Neutrophil (primary cell): Measurements from ENCODE around the gene ZDHHC14.

Experiments
- H3K27ac ChIP-seq: fragments of 200-600 bp; sonication (generic); 2 replicates; pipeline ENCODE4 v1.5.1; 2016; ENCODE audit warnings: mild to moderate bottlenecking, moderate library complexity
- H3K27me3 ChIP-seq: fragments of 200-600 bp; sonication (generic); 2 replicates; pipeline ENCODE4 v1.6.0; 2016; ENCODE audit warnings: mild to moderate bottlenecking
- H3K36me3 ChIP-seq: fragments of 200-600 bp; sonication (generic); 2 replicates; pipeline ENCODE4 v1.5.1; 2017
- H3K4me1 ChIP-seq, 2 experiments: fragments of 200-600 bp in 1 of 2; sonication (generic) in 1 of 2; 1 replicate in 1 of 2; 2 replicates in 1 of 2; pipeline versions ENCODE4 v1.5.1 to v1.6.1; 2013 to 2016; ENCODE audit warnings: low read depth in 1 of 2, low read length in 1 of 2, mild to moderate bottlenecking in 1 of 2, moderate library complexity in 1 of 2; ENCODE audit not compliant: control insufficient read depth in 1 of 2, insufficient read depth in 1 of 2
- H3K4me3 ChIP-seq, 2 experiments: fragments of 200-600 bp in 1 of 2; sonication (generic) in 1 of 2; 1 replicate in 1 of 2; 2 replicates in 1 of 2; pipeline ENCODE4 v1.5.1; 2013 to 2016; ENCODE audit warnings: low read depth in 1 of 2, low read length in 1 of 2, mild to moderate bottlenecking in 1 of 2, moderate library complexity in 1 of 2
- H3K9me3 ChIP-seq: fragments of 200-600 bp; sonication (generic); 2 replicates; pipeline ENCODE4 v1.5.1; 2016
- CTCF ChIP-seq: fragments of 200-600 bp; sonication (generic); IDR thresholded peaks from 2 replicates; pipeline ENCODE4 v1.5.1; 2016; ENCODE audit warnings: antibody characterized with exemption

ZDHHC14 gene

GRCh38 chr6:157481865-157482249 lies 100.9 kb downstream of the ZDHHC14 start:
- no peak overlapping the region for H3K27ac ChIP-seq
- H3K4me1 ChIP-seq = no peaks in the 10 kb centered on the region
- H3K27me3 ChIP-seq = no peaks in the 10 kb centered on the region
- TF ChIP-seq CTCF = no peak
- no peak overlapping the region for H3K4me3 ChIP-seq
- H3K9me3 ChIP-seq = no peaks in the 10 kb centered on the region
- H3K36me3 ChIP-seq = no peaks in the 10 kb centered on the region

- Histone ChIP-seq H3K4me3 (no peak overlapping the region), H3K36me3 (no peaks in the 10 kb centered on the region), H3K4me1 (no peaks in the 10 kb centered on the region), H3K27me3 (peaks cover 8% of the 10 kb centered on the region), H3K27ac (no peak overlapping the region), H3K9me3 (no peaks in the 10 kb centered on the region)
- no peak for TF ChIP-seq CTCF
Observed at GRCh38 chr6:157483770-157484169, 102.8 kb downstream of the ZDHHC14 start.

GRCh38 chr6:157484181-157484580 lies 103.2 kb downstream of the ZDHHC14 start:
- no peak for TF ChIP-seq CTCF
- Histone ChIP-seq H3K27me3 (peaks cover 12% of the 10 kb centered on the region), H3K4me3 (no peak overlapping the region), H3K4me1 (no peaks in the 10 kb centered on the region), H3K27ac (no peak overlapping the region), H3K36me3 (no peaks in the 10 kb centered on the region), H3K9me3 (no peaks in the 10 kb centered on the region)

GRCh38 chr6:157486572-157486971 lies 105.6 kb downstream of the ZDHHC14 start:
- Histone ChIP-seq H3K4me3 (no peak overlapping the region), H3K9me3 (no peaks in the 10 kb centered on the region), H3K27ac (no peak overlapping the region), H3K27me3 (peaks cover 33% of the 10 kb centered on the region), H3K36me3 (no peaks in the 10 kb centered on the region), H3K4me1 (no peaks in the 10 kb centered on the region)
- TF ChIP-seq CTCF = no peak

- no peak overlapping the region for H3K27ac ChIP-seq
- no peaks in the 10 kb centered on the region for H3K36me3 ChIP-seq
- H3K4me3 ChIP-seq = no peak overlapping the region
- no peaks in the 10 kb centered on the region for H3K9me3 ChIP-seq
- H3K27me3 ChIP-seq = peaks cover 33% of the 10 kb centered on the region
- no peak for TF ChIP-seq CTCF
- H3K4me1 ChIP-seq = no peaks in the 10 kb centered on the region
Observed at GRCh38 chr6:157487110-157487773, 106.3 kb downstream of the ZDHHC14 start.
